NCI-H748 (cell line): ENCODE data around the gene ERI3.
A peak's percentile ranks its signal among the peaks of the same experiment; 100 is the strongest.

Source experiments
- DNase-seq: peaks from one replicate; lab custom pipeline; 2025; ENCODE audit not compliant: unreplicated experiment; lab: John Stamatoyannopoulos, UW

ERI3 gene

GRCh38 chr1:44318097-44319088 lies 36.7 kb downstream of the ERI3 start:
- peak; percentile 62 for DNase-seq

- DNase-seq = no peak
Measured at GRCh38 chr1:44316231-44316759, 38.8 kb downstream of the ERI3 start.

GRCh38 chr1:44315521-44315920 lies 39.5 kb downstream of the ERI3 start:
- DNase-seq = no peak

GRCh38 chr1:44314452-44314851 lies 40.6 kb downstream of the ERI3 start:
- DNase-seq = no peak

GRCh38 chr1:44313265-44313918 lies 41.7 kb downstream of the ERI3 start:
- no peak for DNase-seq

- DNase-seq = no peak
Measured at GRCh38 chr1:44312399-44313196, 42.5 kb downstream of the ERI3 start.

- DNase-seq = no peak
Measured at GRCh38 chr1:44310006-44310405, 45.1 kb downstream of the ERI3 start.

- no peak for DNase-seq
Measured at GRCh38 chr1:44305962-44306422, 49.1 kb downstream of the ERI3 start.

GRCh38 chr1:44303532-44303931 lies 51.5 kb downstream of the ERI3 start:
- DNase-seq = no peak

GRCh38 chr1:44302541-44302940 lies 52.5 kb downstream of the ERI3 start:
- DNase-seq = no peak

GRCh38 chr1:44301442-44301841 lies 53.6 kb downstream of the ERI3 start:
- no peak for DNase-seq

- no peak for DNase-seq
Measured at GRCh38 chr1:44300852-44301251, 54.2 kb downstream of the ERI3 start.

GRCh38 chr1:44297695-44298400 lies 57.2 kb downstream of the ERI3 start:
- DNase-seq = no peak

- DNase-seq = no peak
Measured at GRCh38 chr1:44296806-44297205, 58.3 kb downstream of the ERI3 start.

- no peak for DNase-seq
Measured at GRCh38 chr1:44296086-44296485, 59.0 kb downstream of the ERI3 start.

GRCh38 chr1:44294588-44295007 lies 60.5 kb downstream of the ERI3 start:
- DNase-seq = peak; percentile 23

- no peak for DNase-seq
Measured at GRCh38 chr1:44293761-44294315, 61.2 kb downstream of the ERI3 start.

- no peak for DNase-seq
Measured at GRCh38 chr1:44292651-44293050, 62.4 kb downstream of the ERI3 start.

- DNase-seq = peak; percentile 16
Measured at GRCh38 chr1:44290250-44291094, 64.6 kb downstream of the ERI3 start.
